CD4-positive, alpha-beta T cell (primary cell): ENCODE measurements around the gene CEP85L. TPM values are rescaled to one million over a fixed set of nuclear protein-coding genes. Genes with fewer than 3 reads are reported as not detected.

ENCODE experiments used
- ATAC-seq: fragments of 200-7000 bp; cut with Tn5 transposase; one replicate; pipeline ENCODE4 v1.10.0; 2022; ENCODE audit warnings: mild to moderate bottlenecking; ENCODE audit not compliant: poor library complexity
- CTCF ChIA-PET: fragments of 350-600 bp; sonication (Branson Sonifier 250); formaldehyde crosslinking; loops from one replicate; lab custom pipeline; 2021; ENCODE audit warnings: antibody characterized with exemption, inconsistent platforms; lab: Charles Lee
- POLR2A ChIA-PET: fragments of 350-600 bp; sonication (Branson Sonifier 250); formaldehyde crosslinking; loops from one replicate; lab custom pipeline; 2021; ENCODE audit warnings: antibody characterized with exemption, inconsistent platforms; lab: Charles Lee
- DNase-seq, 14 experiments: peaks; one replicate each; pipeline ENCODE4 v3.0.0-alpha.2; 2013 to 2020; ENCODE audit warnings: mixed read lengths in 2 of 14
- H3K27ac ChIP-seq, 2 donors: one replicate each; pipeline versions ENCODE4 v1.5.1 to v1.7.0; 2013; ENCODE audit warnings: low read length in 2 of 2, low read depth in 1 of 2, mild to moderate bottlenecking in 1 of 2
- H3K27me3 ChIP-seq, 2 experiments: 1 replicate in 1 of 2; 2 replicates in 1 of 2; pipeline versions ENCODE4 v1.6.1 to v1.7.0; 2013; ENCODE audit warnings: low read length in 2 of 2, control low read depth in 1 of 2, mild to moderate bottlenecking in 1 of 2, moderate library complexity in 1 of 2; ENCODE audit not compliant: insufficient read depth in 2 of 2, control insufficient read depth in 1 of 2
- H3K36me3 ChIP-seq: one replicate; pipeline ENCODE4 v1.6.1; 2013; ENCODE audit warnings: low read length, control low read depth; ENCODE audit not compliant: insufficient read depth
- H3K4me1 ChIP-seq: one replicate; pipeline ENCODE4 v1.6.1; 2013; ENCODE audit warnings: low read length, control low read depth; ENCODE audit not compliant: insufficient read depth
- H3K4me3 ChIP-seq: one replicate; pipeline ENCODE4 v1.5.1; 2013; ENCODE audit warnings: mild to moderate bottlenecking, low read length, moderate library complexity
- H3K9me3 ChIP-seq, 2 experiments: 1 replicate in 1 of 2; 2 replicates in 1 of 2; pipeline versions ENCODE4 v1.6.1 to v1.7.0; 2013; ENCODE audit warnings: low read length in 2 of 2, mild to moderate bottlenecking in 2 of 2, control low read depth in 1 of 2, moderate library complexity in 1 of 2; ENCODE audit not compliant: control insufficient read depth in 1 of 2, insufficient read depth in 1 of 2
- H3K27ac Mint-ChIP-seq: one replicate; pipeline ENCODE4 v1.8.0; 2020; ENCODE audit warnings: mixed read lengths
- H3K27me3 Mint-ChIP-seq: one replicate; pipeline ENCODE4 v1.8.0; 2021; ENCODE audit warnings: mixed read lengths
- H3K36me3 Mint-ChIP-seq: one replicate; pipeline ENCODE4 v1.8.0; 2021; ENCODE audit warnings: low read depth, mixed read lengths
- H3K4me1 Mint-ChIP-seq: one replicate; pipeline ENCODE4 v1.8.0; 2021; ENCODE audit warnings: low read depth, mixed read lengths
- H3K4me3 Mint-ChIP-seq: one replicate; pipeline ENCODE4 v1.8.0; 2020; ENCODE audit warnings: mild to moderate bottlenecking, mixed read lengths
- H3K9me3 Mint-ChIP-seq: one replicate; pipeline ENCODE4 v1.8.0; 2020; ENCODE audit warnings: mixed read lengths
- CTCF ChIP-seq: fragments of 200-600 bp; IDR thresholded peaks from one replicate; pipeline ENCODE4 v1.8.0; 2022; ENCODE audit warnings: antibody characterized with exemption, mild to moderate bottlenecking
- intact Hi-C, 2 experiments: fragments of 100-400 bp; cut with DNase I in 1 of 2; cut with micrococcal nuclease in 1 of 2; formaldehyde crosslinking; loops; one replicate each; pipeline versions ENCODE4 v1.15.1 to v1.9.0; 2023 to 2025; cut with DNase I, micrococcal nuclease
- total RNA-seq, 174 experiments: library from RNA in 2 of 174; stranded (reverse) in 2 of 174; gene quantifications; one replicate each; pipeline ENCODE4 v1.2.3 and lab custom pipeline; 2021 to 2026

The CEP85L gene
- total RNA-seq, 2 experiments from 2014 or later, result 76.2 to 80.7 TPM

- Mint-ChIP-seq H3K4me1 (peaks cover 53% of the 10 kb centered on the region), H3K27ac (peak overlapping the region; percentile 91), H3K36me3 (peaks cover 10% of the 10 kb centered on the region), H3K4me3 (peak overlapping the region; percentile 91), H3K27me3 (no peaks in the 10 kb centered on the region), H3K9me3 (no peaks in the 10 kb centered on the region)
- ChIA-PET CTCF (interaction anchor here (0.8 to 1.9 kb wide), 8 partner anchors 11 to 150 kb away, joined by 3 to 7 read pairs (median 4); no protein-coding TSS in a partner anchor), POLR2A (interaction anchor here (0.6 to 3.0 kb wide), 22 partner anchors 9 to 285 kb away, joined by 3 to 64 read pairs (median 4); no protein-coding TSS in a partner anchor)
- H3K27ac ChIP-seq, result peak overlapping the region; percentile 65 to 87
- ATAC-seq (peak; percentile 15), DNase-seq (peak in 13 of 14 experiments; percentile 9 to 69 (median 33))
- intact Hi-C loops, result loop anchor here (1.0 to 10.0 kb wide), 7 partner anchors 60 to 244 kb away; partner anchors contain the start of gene ASF1A (in 2 of the 2)
- TF ChIP-seq CTCF, result no peak
- H3K27me3 ChIP-seq, result no peaks in the 10 kb centered on the region
- H3K36me3 ChIP-seq, result peaks cover 5% of the 10 kb centered on the region
- H3K4me1 ChIP-seq, result peaks cover 27% of the 10 kb centered on the region
- H3K4me3 ChIP-seq, result peak overlapping the region; percentile 82
- no peaks in the 10 kb centered on the region for H3K9me3 ChIP-seq
Observed at GRCh38 chr6:118650582-118651281, 659 bp downstream of the CEP85L start.

DNA sequence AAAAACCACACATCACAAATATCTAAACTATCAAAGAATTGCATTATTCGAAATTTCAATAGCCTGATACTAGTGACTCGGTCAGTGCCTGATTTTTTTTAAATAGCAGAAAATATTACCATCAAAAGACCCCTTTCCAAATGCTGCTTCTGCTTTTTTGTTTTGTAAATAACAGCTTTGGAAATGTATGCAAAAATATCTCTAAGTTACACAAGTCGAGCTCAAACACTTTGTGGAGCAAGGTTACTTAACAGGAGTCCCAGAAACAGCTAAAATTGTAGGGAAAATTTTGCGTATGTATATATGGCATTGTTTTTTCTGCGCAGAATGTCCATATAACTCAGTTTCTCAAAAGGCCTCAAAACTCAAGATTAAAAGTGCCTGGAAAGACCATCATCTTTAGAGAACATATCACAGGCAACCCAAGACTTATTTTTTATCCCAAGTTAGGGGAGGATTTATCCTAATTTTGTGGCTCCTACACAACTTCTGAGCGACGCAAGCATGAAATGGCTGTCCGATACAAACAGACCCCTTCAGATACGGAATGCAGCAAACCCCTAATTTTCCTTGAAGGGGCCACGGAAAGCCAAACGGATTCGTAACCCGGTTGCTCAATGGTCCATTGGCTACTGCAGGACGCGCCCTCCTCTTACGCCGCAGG, 1.3 kb downstream of the CEP85L start:
- no peaks in the 10 kb centered on the region for H3K27me3 Mint-ChIP-seq
- H3K36me3 Mint-ChIP-seq, result peaks cover 10% of the 10 kb centered on the region
- no peaks in the 10 kb centered on the region for H3K9me3 ChIP-seq
- no peaks in the 10 kb centered on the region for H3K27me3 ChIP-seq
- ChIA-PET CTCF (interaction anchor here (0.6 to 1.2 kb wide), 3 partner anchors 12 to 119 kb away, joined by 3 read pairs; no protein-coding TSS in a partner anchor), POLR2A (interaction anchor here (0.6 to 3.0 kb wide), 10 partner anchors 9 to 234 kb away, joined by 3 to 64 read pairs (median 7); no protein-coding TSS in a partner anchor)
- intact Hi-C loops, result loop anchor here (2.0 to 10.0 kb wide), 5 partner anchors 61 to 245 kb away; partner anchors contain the start of gene ASF1A (in 2 of the 2)
- H3K9me3 Mint-ChIP-seq, result no peaks in the 10 kb centered on the region
- H3K27ac ChIP-seq, result peak overlapping the region in 1 of 2 donors; percentile 87
- no peak for DNase-seq
- no peak for TF ChIP-seq CTCF
- peaks cover 27% of the 10 kb centered on the region for H3K4me1 ChIP-seq
- H3K4me3 Mint-ChIP-seq, result peak overlapping the region; percentile 91
- peak overlapping the region; percentile 91 for H3K27ac Mint-ChIP-seq
- ATAC-seq, result no peak
- peaks cover 49% of the 10 kb centered on the region for H3K4me1 Mint-ChIP-seq
- H3K36me3 ChIP-seq, result peaks cover 12% of the 10 kb centered on the region
- peak overlapping the region; percentile 82 for H3K4me3 ChIP-seq

- POLR2A ChIA-PET, result interaction anchor here (0.7 to 1.2 kb wide), 3 partner anchors 35 to 61 kb away, joined by 3 to 4 read pairs (median 3); no protein-coding TSS in a partner anchor
- intact Hi-C loops, result no loop called here
- Mint-ChIP-seq H3K36me3 (peaks cover 18% of the 10 kb centered on the region), H3K27me3 (no peaks in the 10 kb centered on the region), H3K27ac (peak overlapping the region; percentile 91), H3K4me3 (peak overlapping the region; percentile 91), H3K4me1 (peaks cover 53% of the 10 kb centered on the region), H3K9me3 (no peaks in the 10 kb centered on the region)
- ATAC-seq (no peak), DNase-seq (no peak)
- TF ChIP-seq CTCF, result no peak
- CTCF ChIA-PET, result interaction anchor here (0.6 to 1.0 kb wide), 2 partner anchors 11 to 85 kb away, joined by 3 read pairs; no protein-coding TSS in a partner anchor
- no peaks in the 10 kb centered on the region for H3K27me3 ChIP-seq
- no peak overlapping the region for H3K27ac ChIP-seq
- peaks cover 31% of the 10 kb centered on the region for H3K4me1 ChIP-seq
- no peaks in the 10 kb centered on the region for H3K9me3 ChIP-seq
- H3K4me3 ChIP-seq, result no peak overlapping the region
- peaks cover 13% of the 10 kb centered on the region for H3K36me3 ChIP-seq
Observed at GRCh38 chr6:118648866-118649554, 2.4 kb downstream of the CEP85L start.
